ENCODE data around the gene RBP7. TPM values are rescaled to one million over a fixed set of nuclear protein-coding genes. Genes with fewer than 3 reads are reported as not detected.
"Not testable (repeated sequence)": the region's sequence is repeated elsewhere in the genome, so short reads cannot be mapped to it uniquely, and the experiment has no call there.

The RBP7 gene
- total RNA-seq, 2 experiments from 2014 or later, result not detected

DNA sequence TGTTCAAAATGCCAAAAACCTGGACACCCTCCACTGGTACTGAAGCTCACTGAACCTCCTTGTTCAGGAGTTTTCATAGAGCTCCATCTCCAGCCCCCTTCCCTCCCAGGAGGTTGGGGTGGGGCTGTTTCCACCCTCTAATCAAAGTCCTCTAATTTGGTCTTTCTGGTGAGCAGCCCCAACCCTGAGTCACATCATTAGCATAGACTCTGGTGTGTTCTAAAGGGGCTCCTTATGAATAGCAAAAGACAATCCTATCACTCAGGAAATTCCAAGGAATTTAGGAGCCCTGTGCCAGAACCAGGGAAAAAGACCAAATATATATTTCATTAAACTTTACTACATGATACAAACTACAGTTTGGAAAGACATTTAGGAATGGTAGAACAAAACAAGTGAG, 22.5 kb downstream of the RBP7 start:
- Mint-ChIP-seq H3K9me3 (no peaks in the 10 kb centered on the region), H3K4me1 (ENCODE audit: low read depth) (peaks cover 5% of the 10 kb centered on the region), H3K36me3 (ENCODE audit: low read depth) (no peaks in the 10 kb centered on the region), H3K27ac (no peak overlapping the region), H3K27me3 (no peaks in the 10 kb centered on the region), H3K4me3 (no peak overlapping the region)
- ChIA-PET POLR2A (no interaction called here), CTCF (no interaction called here)
- ATAC-seq, result no peak
- intact Hi-C loops (cut with micrococcal nuclease), result no loop called here
- TF ChIP-seq, protein P1, sequence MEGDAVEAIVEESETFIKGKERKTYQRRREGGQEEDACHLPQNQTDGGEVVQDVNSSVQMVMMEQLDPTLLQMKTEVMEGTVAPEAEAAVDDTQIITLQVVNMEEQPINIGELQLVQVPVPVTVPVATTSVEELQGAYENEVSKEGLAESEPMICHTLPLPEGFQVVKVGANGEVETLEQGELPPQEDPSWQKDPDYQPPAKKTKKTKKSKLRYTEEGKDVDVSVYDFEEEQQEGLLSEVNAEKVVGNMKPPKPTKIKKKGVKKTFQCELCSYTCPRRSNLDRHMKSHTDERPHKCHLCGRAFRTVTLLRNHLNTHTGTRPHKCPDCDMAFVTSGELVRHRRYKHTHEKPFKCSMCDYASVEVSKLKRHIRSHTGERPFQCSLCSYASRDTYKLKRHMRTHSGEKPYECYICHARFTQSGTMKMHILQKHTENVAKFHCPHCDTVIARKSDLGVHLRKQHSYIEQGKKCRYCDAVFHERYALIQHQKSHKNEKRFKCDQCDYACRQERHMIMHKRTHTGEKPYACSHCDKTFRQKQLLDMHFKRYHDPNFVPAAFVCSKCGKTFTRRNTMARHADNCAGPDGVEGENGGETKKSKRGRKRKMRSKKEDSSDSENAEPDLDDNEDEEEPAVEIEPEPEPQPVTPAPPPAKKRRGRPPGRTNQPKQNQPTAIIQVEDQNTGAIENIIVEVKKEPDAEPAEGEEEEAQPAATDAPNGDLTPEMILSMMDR (IDR thresholded peaks at IDR 0.05), result no peak
- no peak for DNase-seq

DNA sequence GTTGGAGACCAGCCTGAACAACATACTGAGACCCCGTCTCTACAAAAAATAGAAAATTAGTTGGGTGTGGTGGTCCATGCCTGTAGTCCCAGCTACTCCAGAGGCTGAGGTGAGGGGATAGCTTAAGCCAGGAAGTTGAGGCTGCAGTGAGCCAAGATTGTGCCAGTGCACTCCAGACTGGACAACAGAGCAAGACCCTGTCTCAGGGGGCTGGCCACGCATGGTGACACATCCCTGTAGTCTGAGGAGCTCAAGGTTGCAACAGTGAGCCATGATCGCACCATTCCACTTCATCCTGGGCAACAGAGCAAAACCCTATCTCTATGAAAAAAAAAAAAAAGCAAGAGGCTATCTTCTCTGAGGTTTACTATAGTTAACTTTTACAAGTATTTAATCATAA, 23.1 kb downstream of the RBP7 start:
- Mint-ChIP-seq H3K27me3 (no peaks in the 10 kb centered on the region), H3K4me1 (ENCODE audit: low read depth) (peaks cover 5% of the 10 kb centered on the region), H3K27ac (no peak overlapping the region), H3K9me3 (no peaks in the 10 kb centered on the region), H3K4me3 (no peak overlapping the region), H3K36me3 (ENCODE audit: low read depth) (no peaks in the 10 kb centered on the region)
- ChIA-PET CTCF (no interaction called here), POLR2A (interaction anchor here (0.7 kb wide), 1 partner anchor 111 kb away, joined by 4 read pairs; no protein-coding TSS in a partner anchor)
- TF ChIP-seq, protein P1 (IDR thresholded peaks at IDR 0.05), result no peak
- DNase-seq, result no peak
- no peak for ATAC-seq
- intact Hi-C loops (cut with micrococcal nuclease), result no loop called here

DNA sequence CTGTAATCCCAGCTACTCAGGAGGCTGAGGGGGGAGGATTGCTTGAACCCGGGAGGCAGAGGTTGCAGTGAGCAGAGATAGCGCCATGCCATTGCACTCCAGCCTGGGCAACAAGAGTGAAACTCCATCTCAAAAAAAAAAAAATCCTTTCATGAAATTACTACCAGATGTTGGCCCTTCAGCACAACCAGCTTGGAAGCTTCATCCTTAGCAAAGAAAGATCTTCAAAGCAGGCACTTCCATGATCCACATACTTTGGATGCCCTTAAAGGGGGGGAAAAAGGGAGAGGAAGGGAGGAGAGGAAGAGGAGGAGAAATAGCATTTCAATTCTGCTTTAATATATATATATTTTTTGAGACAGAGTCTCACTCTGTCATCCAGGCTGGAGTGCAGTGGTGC, 23.6 kb downstream of the RBP7 start:
- intact Hi-C loops (cut with micrococcal nuclease); CTCF ChIA-PET; ATAC-seq; H3K9me3 Mint-ChIP-seq; H3K36me3 Mint-ChIP-seq (ENCODE audit: low read depth); H3K4me3 Mint-ChIP-seq; H3K27ac Mint-ChIP-seq; H3K4me1 Mint-ChIP-seq (ENCODE audit: low read depth); H3K27me3 Mint-ChIP-seq; DNase-seq: not testable (repeated sequence)
- POLR2A ChIA-PET, result interaction anchor here (0.7 kb wide), 1 partner anchor 110 kb away, joined by 4 read pairs; no protein-coding TSS in a partner anchor

DNA sequence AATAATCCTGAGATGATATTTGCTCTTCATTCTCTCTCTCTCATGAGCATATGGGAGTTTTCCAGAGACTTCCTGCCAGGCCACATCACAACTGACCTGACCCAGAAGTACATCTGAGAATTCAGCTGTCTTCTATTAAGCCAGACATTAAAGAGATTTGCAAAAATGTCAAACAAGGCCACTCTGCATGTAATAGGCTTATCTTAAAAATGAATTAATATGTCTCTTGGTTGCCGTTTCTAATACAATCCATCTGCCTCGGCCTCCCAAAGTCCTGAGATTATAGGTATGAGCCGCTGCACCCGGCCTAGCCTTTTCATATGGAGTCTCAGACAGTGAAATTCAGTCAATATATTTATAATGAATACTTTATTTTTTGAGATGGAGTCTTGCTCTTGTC, 25.0 kb downstream of the RBP7 start:
- H3K27ac Mint-ChIP-seq; H3K36me3 Mint-ChIP-seq (ENCODE audit: low read depth); H3K4me1 Mint-ChIP-seq (ENCODE audit: low read depth); CTCF ChIA-PET; H3K4me3 Mint-ChIP-seq; H3K27me3 Mint-ChIP-seq; ATAC-seq; H3K9me3 Mint-ChIP-seq; DNase-seq; intact Hi-C loops (cut with micrococcal nuclease): not testable (repeated sequence)
- POLR2A ChIA-PET, result interaction anchor here (0.6 kb wide), 1 partner anchor 72 kb away, joined by 3 read pairs; no protein-coding TSS in a partner anchor

DNA sequence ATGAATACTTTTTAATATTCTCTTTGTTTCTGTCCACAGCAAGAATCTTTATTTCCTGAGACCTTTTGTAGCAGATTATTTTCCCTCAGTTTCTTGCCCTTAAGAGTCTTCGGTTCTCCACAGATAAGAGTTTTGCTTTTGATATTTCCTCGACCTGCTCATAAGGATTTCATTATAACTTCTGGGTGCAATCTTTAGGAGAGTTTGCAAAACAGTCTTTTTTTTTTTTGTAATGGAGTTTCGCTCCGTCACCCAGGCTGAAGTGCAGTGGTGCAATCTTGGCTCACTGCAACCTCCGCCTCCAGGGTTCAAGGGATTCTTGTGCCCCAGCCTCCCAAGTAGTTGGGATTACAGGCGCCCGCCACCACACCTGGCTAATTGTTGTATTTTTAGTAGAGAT, 25.6 kb downstream of the RBP7 start:
- TF ChIP-seq, protein P1 (IDR thresholded peaks at IDR 0.05), result no peak
- Mint-ChIP-seq H3K4me1 (ENCODE audit: low read depth) (peaks cover 5% of the 10 kb centered on the region), H3K27me3 (no peaks in the 10 kb centered on the region), H3K4me3 (no peak overlapping the region), H3K36me3 (ENCODE audit: low read depth) (no peaks in the 10 kb centered on the region), H3K27ac (no peak overlapping the region), H3K9me3 (no peaks in the 10 kb centered on the region)
- POLR2A ChIA-PET, result no interaction called here
- intact Hi-C loops (cut with micrococcal nuclease), result no loop called here
- ATAC-seq (no peak), DNase-seq (no peak)
- CTCF ChIA-PET, result no interaction called here

DNA sequence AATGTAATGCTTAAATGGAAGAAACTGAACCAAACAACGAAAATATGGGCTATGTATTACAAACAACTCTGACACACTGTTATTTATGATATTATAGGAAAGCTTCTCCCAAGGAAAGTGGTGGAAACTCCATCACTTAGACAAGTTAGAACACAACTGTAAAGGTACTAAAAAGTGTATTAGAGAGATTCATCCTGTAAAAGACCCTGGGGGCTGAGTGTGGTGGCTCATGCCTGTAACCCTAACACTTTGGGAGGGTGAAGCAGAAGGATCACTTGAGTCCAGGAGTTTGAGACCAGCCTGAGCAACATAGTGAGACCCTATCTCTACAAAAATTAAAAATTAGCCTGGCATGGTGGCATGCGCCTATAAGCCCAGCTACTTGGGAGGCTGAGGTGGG, 28.3 kb downstream of the RBP7 start:
- DNase-seq (no peak), ATAC-seq (no peak)
- no peaks in the 10 kb centered on the region for H3K9me3 Mint-ChIP-seq
- intact Hi-C loops (cut with micrococcal nuclease), result no loop called here
- no peak overlapping the region for H3K4me3 Mint-ChIP-seq
- H3K36me3 Mint-ChIP-seq (ENCODE audit: low read depth), result no peaks in the 10 kb centered on the region
- H3K27me3 Mint-ChIP-seq, result no peaks in the 10 kb centered on the region
- ChIA-PET POLR2A (no interaction called here), CTCF (interaction anchor here (0.8 to 0.9 kb wide), 2 partner anchors 9 to 36 kb away, joined by 3 read pairs; no protein-coding TSS in a partner anchor)
- TF ChIP-seq, protein P1 (IDR thresholded peaks at IDR 0.05), result no peak
- no peaks in the 10 kb centered on the region for H3K4me1 Mint-ChIP-seq (ENCODE audit: low read depth)
- H3K27ac Mint-ChIP-seq, result no peak overlapping the region
